OCI-LY3 (cell line): ENCODE data around the gene C2orf15.

ENCODE experiments used
- H2AFZ ChIP-seq: fragments of 200-600, 300-600 bp; shearing (Covaris generic); 2 replicates; pipeline ENCODE4 v1.6.0; 2014; ENCODE audit warnings: antibody characterized with exemption, low read depth, low read length
- H3K27ac ChIP-seq: fragments of 200-600, 300-600 bp; sonication (generic); 2 replicates; pipeline ENCODE4 v1.5.1; 2014; ENCODE audit warnings: mild to moderate bottlenecking, low read length, moderate library complexity, mixed read lengths
- H3K27me3 ChIP-seq: fragments of 200-600, 300-600 bp; sonication (generic); 2 replicates; pipeline ENCODE4 v1.6.1; 2014; ENCODE audit warnings: low read depth, low read length, mixed read lengths
- H3K36me3 ChIP-seq: fragments of 200-600, 300-600 bp; sonication (generic); replicated peaks from 2 replicates; pipeline ENCODE3; 2014; ENCODE audit warnings: low read depth, low read length, mixed read lengths
- H3K4me1 ChIP-seq: fragments of 300-600, 200-600 bp; sonication (generic); 2 replicates; pipeline ENCODE4 v1.6.1; 2014; ENCODE audit warnings: low read length, mixed read lengths
- H3K4me2 ChIP-seq: fragments of 200-600, 300-600 bp; sonication (generic); 2 replicates; pipeline ENCODE4 v1.6.1; 2014; ENCODE audit warnings: low read length, mixed read lengths
- H3K4me3 ChIP-seq: fragments of 300-600, 200-600 bp; sonication (generic); 2 replicates; pipeline ENCODE4 v1.5.1; 2014; ENCODE audit warnings: antibody characterized with exemption, mild to moderate bottlenecking, low read length, moderate library complexity
- H3K79me2 ChIP-seq: fragments of 300-600, 200-600 bp; shearing (Covaris generic); 2 replicates; pipeline ENCODE4 v1.6.1; 2014; ENCODE audit warnings: mild to moderate bottlenecking, low read length, mixed read lengths
- H3K9ac ChIP-seq: fragments of 300-600, 200-600 bp; shearing (Covaris generic); 2 replicates; pipeline ENCODE4 v1.6.0; 2014; ENCODE audit warnings: mild to moderate bottlenecking, low read length, moderate library complexity
- H3K9me3 ChIP-seq: fragments of 200-600, 300-600 bp; shearing (Covaris generic); 2 replicates; pipeline ENCODE4 v1.6.1; 2014; ENCODE audit warnings: low read length, mixed read lengths; ENCODE audit not compliant: insufficient read depth
- H4K20me1 ChIP-seq: fragments of 200-600, 300-600 bp; sonication (generic); 2 replicates; pipeline ENCODE4 v1.6.1; 2016; ENCODE audit warnings: low read length, mixed read lengths; ENCODE audit not compliant: insufficient read depth
- CTCF ChIP-seq: fragments of 200-600, 300-600 bp; sonication (generic); IDR thresholded peaks from 2 replicates; pipeline ENCODE4 v1.5.1; 2014; ENCODE audit warnings: antibody characterized with exemption, low read length, low read depth
- EZH2phosphoT487 ChIP-seq: fragments of 200-600 bp; shearing (Covaris generic); IDR thresholded peaks from 2 replicates; pipeline ENCODE4 v1.6.1; 2018; ENCODE audit warnings: antibody characterized with exemption, mixed run types, low read depth

C2orf15 gene

GRCh38 chr2:99156891-99157290, 15.4 kb downstream of the C2orf15 start:
- TF ChIP-seq CTCF, result no peak
- TF ChIP-seq EZH2phosphoT487, result no peak
- no peaks in the 10 kb centered on the region for H3K27me3 ChIP-seq
- peaks cover 17% of the 10 kb centered on the region for H3K4me1 ChIP-seq
- H4K20me1 ChIP-seq, result no peaks in the 10 kb centered on the region
- no peak overlapping the region for H2AFZ ChIP-seq
- peaks cover 19% of the 10 kb centered on the region for H3K79me2 ChIP-seq
- no peak overlapping the region for H3K4me2 ChIP-seq
- peaks cover 8% of the 10 kb centered on the region for H3K36me3 ChIP-seq
- no peak overlapping the region for H3K9ac ChIP-seq
- H3K4me3 ChIP-seq, result no peak overlapping the region
- H3K9me3 ChIP-seq, result no peaks in the 10 kb centered on the region
- H3K27ac ChIP-seq, result no peak overlapping the region

GRCh38 chr2:99158599-99158998, 17.1 kb downstream of the C2orf15 start:
- TF ChIP-seq EZH2phosphoT487 (no peak), CTCF (peak; percentile 35; the same call in 1 of the 2 replicates)
- Histone ChIP-seq H3K4me2 (no peak overlapping the region), H3K9ac (no peak overlapping the region), H3K4me3 (no peak overlapping the region), H4K20me1 (no peaks in the 10 kb centered on the region), H3K9me3 (no peaks in the 10 kb centered on the region), H3K4me1 (peaks cover 16% of the 10 kb centered on the region), H3K79me2 (peaks cover 18% of the 10 kb centered on the region), H3K27me3 (no peaks in the 10 kb centered on the region), H3K27ac (no peak overlapping the region), H2AFZ (no peak overlapping the region), H3K36me3 (peaks cover 10% of the 10 kb centered on the region)

GRCh38 chr2:99159594-99159993, 18.1 kb downstream of the C2orf15 start:
- Histone ChIP-seq H3K36me3 (peaks cover 10% of the 10 kb centered on the region), H3K27ac (no peak overlapping the region), H3K9me3 (no peaks in the 10 kb centered on the region), H3K27me3 (no peaks in the 10 kb centered on the region), H3K4me3 (no peak overlapping the region), H2AFZ (no peak overlapping the region), H3K79me2 (peaks cover 11% of the 10 kb centered on the region), H4K20me1 (no peaks in the 10 kb centered on the region), H3K4me2 (no peak overlapping the region), H3K4me1 (peaks cover 10% of the 10 kb centered on the region), H3K9ac (no peak overlapping the region)
- TF ChIP-seq CTCF (no peak), EZH2phosphoT487 (no peak)

GRCh38 chr2:99166218-99166617, 24.7 kb downstream of the C2orf15 start:
- 0 out of 2 replicates have a peak, but pooled peaks cover 4% of the 10 kb centered on the region for H3K4me1 ChIP-seq
- H3K9me3 ChIP-seq, result no peaks in the 10 kb centered on the region
- no peak overlapping the region for H3K27ac ChIP-seq
- H3K27me3 ChIP-seq, result no peaks in the 10 kb centered on the region
- H3K4me3 ChIP-seq, result no peak overlapping the region
- peaks cover 16% of the 10 kb centered on the region for H3K36me3 ChIP-seq
- no peaks in the 10 kb centered on the region for H4K20me1 ChIP-seq
- H3K79me2 ChIP-seq, result no peaks in the 10 kb centered on the region
- no peak for TF ChIP-seq EZH2phosphoT487
- TF ChIP-seq CTCF, result no peak
- no peak overlapping the region for H3K4me2 ChIP-seq
- no peak overlapping the region for H2AFZ ChIP-seq
- H3K9ac ChIP-seq, result no peak overlapping the region
